ENCODE measurements around the gene KIF22.

DNA sequence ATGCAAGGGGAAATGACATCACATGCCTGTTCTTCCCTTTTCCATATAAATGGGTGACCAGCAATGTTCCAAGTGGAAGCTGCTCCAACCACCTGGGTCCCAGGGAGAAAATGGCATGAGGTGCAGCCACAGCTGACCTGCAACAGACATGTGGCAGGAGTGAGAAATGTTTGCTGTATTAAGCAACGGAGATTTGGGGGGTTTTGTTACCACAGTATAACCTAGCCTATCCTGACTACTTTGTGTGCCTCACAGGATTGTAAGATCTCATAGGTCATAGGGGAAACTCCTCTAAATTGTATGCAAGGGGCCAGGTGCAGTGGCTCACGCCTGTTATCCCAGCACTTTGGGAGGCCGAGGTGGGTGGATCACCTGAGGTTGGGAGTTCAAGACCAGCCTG lies 60.4 kb downstream of the KIF22 start:
- TF ChIP-seq EZH2 (optimal IDR thresholded peaks at IDR 0.05; ENCODE audit: low read depth, low read length): no peak
- TF ChIP-seq, protein P1, sequence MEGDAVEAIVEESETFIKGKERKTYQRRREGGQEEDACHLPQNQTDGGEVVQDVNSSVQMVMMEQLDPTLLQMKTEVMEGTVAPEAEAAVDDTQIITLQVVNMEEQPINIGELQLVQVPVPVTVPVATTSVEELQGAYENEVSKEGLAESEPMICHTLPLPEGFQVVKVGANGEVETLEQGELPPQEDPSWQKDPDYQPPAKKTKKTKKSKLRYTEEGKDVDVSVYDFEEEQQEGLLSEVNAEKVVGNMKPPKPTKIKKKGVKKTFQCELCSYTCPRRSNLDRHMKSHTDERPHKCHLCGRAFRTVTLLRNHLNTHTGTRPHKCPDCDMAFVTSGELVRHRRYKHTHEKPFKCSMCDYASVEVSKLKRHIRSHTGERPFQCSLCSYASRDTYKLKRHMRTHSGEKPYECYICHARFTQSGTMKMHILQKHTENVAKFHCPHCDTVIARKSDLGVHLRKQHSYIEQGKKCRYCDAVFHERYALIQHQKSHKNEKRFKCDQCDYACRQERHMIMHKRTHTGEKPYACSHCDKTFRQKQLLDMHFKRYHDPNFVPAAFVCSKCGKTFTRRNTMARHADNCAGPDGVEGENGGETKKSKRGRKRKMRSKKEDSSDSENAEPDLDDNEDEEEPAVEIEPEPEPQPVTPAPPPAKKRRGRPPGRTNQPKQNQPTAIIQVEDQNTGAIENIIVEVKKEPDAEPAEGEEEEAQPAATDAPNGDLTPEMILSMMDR (IDR thresholded peaks at IDR 0.05; ENCODE audit: low read length): no peak

Measured in MM.1S (cell line).